H1 (cell line): ENCODE measurements around the gene IFTAP. TPM values are rescaled to one million over a fixed set of nuclear protein-coding genes. Genes with fewer than 3 reads are reported as not detected.

ENCODE experiments used
- GABPA ChIP-seq: IDR thresholded peaks from 2 replicates; pipeline ENCODE4 v1.6.1; 2011; ENCODE audit warnings: mild to moderate bottlenecking, low read length, moderate library complexity, borderline replicate concordance; ENCODE audit not compliant: insufficient read depth
- RNF2 ChIP-seq: fragments of 200-900, 300-1000 bp; sonication (generic); IDR thresholded peaks from 2 replicates; pipeline ENCODE4 v1.7.1; 2016; ENCODE audit warnings: borderline replicate concordance, low read depth, mild to moderate bottlenecking, antibody characterized with exemption, low read length; ENCODE audit not compliant: poor library complexity, severe bottlenecking; ENCODE audit errors: missing control alignments
- SRF ChIP-seq: IDR thresholded peaks from 2 replicates; pipeline ENCODE4 v1.6.1; 2011; ENCODE audit warnings: mild to moderate bottlenecking, low read depth, low read length, moderate library complexity
- USF2 ChIP-seq: IDR thresholded peaks from 2 replicates; pipeline ENCODE4 v1.6.1; 2011; ENCODE audit warnings: low read length, improper control_type of control experiment
- polyA plus RNA-seq, 7 experiments: library from polyadenylated mRNA; depleted of rRNA in 3 of 7; stranded (reverse) in 5 of 7; unstranded in 2 of 7; fragments of >200 nt in 5 of 7; fragments of 200-250 nt in 2 of 7; gene quantifications; 1 replicate in 5 of 7; 2 replicates in 1 of 7; 4 replicates in 1 of 7; pipeline versions ENCODE4 v1.2.1 to v1.2.3, GENCODE V29; 2011 to 2013; ENCODE audit warnings: missing spikeins in 2 of 7, mixed read lengths in 2 of 7
- total RNA-seq: library from RNA; stranded (reverse); fragmentation: NEBNext Ultra II Directional; extraction: Animal tissue kit (Norgen Biotek cat#: 25700); gene quantifications from 2 replicates; pipeline ENCODE4 v1.2.1, GENCODE V29; 2021

IFTAP gene
- total and polyA plus RNA-seq, 2 of the 8 experiments (the other 6 are each of a cell fraction or from before 2014, with no cell fraction given): 21.2 to 23.9 TPM

GRCh38 chr11:36608491-36609199, 14.3 kb downstream of the IFTAP start (continued):
- no peak for TF ChIP-seq GABPA
- TF ChIP-seq USF2: no peak
- no peak for TF ChIP-seq RNF2
- TF ChIP-seq SRF: no peak
